Suppressor macrophage treated with lipopolysaccharide for 4 hours (primary cell): ENCODE measurements around the gene IFT122.

Experiments used
- DNase-seq: peaks from one replicate; pipeline ENCODE4 v3.0.0-alpha.2; 2020

Gene IFT122

DNA sequence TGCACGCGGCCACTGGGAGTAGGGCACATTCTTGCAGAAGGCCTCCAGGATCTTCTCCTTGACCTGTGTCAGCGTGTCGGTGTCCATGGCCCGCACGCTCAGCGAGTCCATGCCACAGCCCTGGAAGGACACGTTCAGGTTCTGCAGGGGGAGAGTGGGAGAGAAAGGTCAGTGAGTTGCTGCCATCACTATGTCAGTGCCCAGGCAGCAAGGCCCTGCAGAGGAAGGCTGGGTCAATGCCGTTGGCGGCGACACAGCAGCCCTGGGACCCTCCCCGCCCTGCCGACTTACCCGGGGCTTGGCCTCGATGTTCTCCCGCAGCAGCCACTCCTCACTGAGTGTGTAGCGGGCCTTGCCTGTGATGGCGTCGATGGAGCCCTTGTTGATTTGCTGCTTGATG is 122.8 kb downstream of the IFT122 start:
- no peak for DNase-seq

GRCh38 chr3:129563332-129563731 is 123.3 kb downstream of the IFT122 start:
- no peak for DNase-seq

DNA sequence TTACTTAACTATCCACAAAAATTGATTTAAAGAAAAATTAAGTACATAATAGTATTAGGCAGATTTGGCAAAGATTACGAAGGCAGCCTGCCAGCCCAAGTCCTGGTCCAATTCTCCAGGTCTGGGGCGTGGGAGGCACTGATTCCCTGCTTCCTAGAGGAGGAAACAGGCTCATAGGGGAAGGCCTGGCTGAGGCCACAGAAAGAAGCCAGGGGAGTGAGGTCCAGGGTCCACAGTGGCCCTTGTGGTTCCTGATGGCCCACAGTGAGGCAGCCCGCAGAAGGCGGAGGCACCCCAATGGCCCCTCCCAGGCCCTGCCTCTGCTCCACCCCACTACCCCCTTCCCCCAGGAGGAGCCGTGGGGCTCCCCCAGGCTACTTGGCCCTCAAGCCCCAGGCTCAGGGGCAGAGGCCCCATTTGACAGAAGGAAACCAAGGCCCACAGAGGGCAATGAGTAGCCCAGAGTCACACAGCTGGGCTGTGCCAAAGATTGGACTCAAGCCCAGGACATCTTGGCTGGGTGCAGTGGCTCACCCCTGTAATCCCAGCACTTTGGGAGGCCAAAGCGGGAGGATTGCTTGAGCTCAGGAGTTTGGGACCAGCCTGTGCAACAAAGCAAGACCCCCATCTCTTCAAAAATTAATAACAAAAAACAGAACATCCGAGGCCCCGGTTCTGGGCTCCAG is 124.0 kb downstream of the IFT122 start:
- DNase-seq: no peak

DNA sequence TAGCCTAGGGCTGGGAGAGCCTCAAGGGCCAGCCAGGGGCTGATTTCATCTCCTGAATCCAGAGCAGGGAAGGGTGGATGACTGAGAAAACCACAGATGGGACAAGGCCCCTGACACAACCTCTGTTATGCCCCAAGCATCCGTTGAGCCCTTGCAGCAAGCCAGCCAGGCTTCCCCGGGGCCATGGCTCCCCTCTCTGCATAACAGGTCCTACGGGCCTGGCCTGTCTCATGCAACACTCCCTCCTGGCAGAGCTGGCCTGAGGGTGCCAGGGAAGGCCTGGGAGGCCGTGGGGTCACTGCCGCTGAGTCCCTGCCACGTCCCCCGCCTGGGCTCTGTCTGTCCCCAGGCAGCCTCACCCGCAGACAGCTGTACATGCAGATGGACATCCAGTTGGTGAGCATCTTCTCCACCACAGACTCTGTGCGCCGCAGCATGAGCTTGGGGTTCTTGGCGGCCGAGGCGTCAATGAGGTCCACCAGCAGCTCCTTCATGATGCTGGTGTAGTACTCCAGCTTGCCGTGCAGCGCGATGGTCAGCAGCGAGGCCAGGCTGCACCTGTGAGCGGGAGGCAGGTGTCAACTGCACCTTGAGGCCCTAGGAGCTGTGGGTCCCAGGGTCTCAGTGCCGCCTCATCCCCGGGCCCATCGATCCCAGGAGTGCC is 125.1 kb downstream of the IFT122 start:
- DNase-seq: no peak

DNA sequence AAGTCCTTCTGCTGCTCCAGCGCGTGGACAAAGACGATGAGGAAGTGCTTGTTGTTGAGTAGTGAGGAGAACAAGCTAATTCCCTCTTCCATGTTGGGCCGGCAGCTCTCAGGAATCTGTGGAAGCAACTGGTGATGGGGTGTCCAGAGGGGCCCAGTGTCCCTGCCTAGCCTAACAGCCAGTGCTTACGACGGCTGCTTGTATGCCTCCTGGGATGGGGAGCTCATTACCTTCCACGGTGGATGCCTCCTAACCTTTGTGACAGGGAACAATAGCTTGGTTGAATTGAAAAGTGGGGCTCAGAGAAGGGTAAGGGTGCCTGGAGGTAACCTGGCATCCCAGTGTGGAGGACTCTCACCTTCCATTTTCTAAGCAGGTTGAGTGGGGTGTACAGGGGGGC is 125.9 kb downstream of the IFT122 start:
- DNase-seq: no peak

GRCh38 chr3:129567176-129567705 is 127.2 kb downstream of the IFT122 start:
- DNase-seq: no peak

DNA sequence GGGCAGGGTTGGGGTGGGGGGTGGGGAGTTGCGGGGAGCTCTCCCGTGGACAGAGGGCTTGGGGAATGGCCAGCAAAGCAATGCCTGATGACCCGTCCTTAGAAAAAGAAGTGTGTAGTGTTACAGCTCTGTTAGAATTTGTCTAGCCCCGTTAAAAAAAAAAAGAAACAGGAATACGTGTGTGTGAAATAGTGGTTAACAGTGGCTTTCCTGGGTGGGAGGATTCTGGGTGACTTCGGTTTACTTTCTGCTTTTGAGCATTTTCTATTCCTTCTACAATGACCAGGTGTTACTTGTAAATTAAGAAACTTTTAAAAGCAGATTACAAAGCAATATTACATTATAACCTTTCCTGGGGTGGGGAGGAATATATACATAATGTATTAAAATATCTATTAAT is 127.9 kb downstream of the IFT122 start:
- no peak for DNase-seq

- no peak for DNase-seq
Measured at GRCh38 chr3:129569856-129570255, 129.8 kb downstream of the IFT122 start.
